HG03520 (cell line): ENCODE data around the gene OR51B6.
"Not testable (repeated sequence)": the region's sequence is repeated elsewhere in the genome, so short reads cannot be mapped to it uniquely, and the experiment has no call there.

Experiments
- ATAC-seq: cut with Tn5 transposase; IDR thresholded peaks from one replicate; pipeline ENCODE4 v1.9.1; 2021; ENCODE audit warnings: mild to moderate bottlenecking, moderate library complexity; ENCODE audit not compliant: unreplicated experiment

OR51B6 gene

DNA sequence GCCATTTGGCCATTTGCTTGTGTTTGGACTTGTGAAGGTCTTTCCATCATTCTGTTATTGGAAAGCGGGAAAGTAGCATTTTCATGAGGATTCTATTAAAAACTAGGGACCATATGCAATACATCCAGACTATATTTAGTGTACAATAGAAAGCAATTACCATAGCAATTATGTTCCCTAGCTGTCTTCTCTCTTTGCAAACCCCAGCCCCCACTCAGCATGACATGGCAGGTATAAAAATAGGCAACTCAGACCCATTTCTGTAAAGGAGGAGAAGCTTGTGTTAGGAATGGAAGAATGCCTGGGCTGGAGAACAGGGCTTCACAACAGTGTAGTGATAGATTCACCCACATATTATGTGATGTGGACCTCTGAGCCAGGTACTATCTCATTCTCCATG lies 12.4 kb downstream of the OR51B6 start:
- no peak for ATAC-seq

DNA sequence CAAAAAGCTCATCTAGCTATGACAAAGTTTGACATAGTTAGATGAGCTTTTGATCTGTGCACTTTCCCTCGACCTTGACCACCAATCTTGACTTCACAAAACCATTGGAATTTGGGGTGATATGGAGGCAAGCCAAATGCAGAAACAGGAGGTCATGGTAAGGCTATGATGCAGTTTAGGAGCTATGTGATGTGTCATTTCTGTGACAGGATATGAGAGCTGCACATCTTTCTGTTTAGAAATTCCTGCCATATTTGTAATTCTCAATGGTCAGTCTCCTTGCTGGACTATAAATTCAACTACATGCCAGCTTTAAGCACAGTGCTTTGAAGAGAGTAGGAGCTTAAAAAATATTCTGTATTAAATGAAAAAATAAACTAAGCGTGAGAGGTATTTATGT lies 12.9 kb downstream of the OR51B6 start:
- ATAC-seq, result no peak

DNA sequence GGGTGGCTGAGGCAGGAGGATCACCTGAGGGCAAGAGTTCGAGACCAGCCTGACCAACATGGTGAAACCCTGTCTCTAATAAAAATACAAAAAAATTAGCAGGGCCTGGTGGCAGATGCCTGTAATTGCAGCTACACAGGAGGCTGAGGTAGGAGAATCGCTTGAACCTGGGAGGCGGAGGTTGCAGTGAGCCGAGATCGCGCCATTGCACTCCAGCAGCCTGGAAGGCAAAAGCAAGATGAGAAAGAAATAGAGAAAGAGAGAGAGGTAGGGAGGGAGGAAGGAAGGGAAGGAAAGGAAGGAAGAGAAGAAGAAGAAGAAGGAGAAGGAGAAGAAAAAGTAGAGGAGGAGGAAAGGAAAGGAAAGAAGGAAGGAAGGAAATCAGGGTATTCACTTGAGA lies 15.1 kb downstream of the OR51B6 start:
- not testable (repeated sequence) for ATAC-seq

DNA sequence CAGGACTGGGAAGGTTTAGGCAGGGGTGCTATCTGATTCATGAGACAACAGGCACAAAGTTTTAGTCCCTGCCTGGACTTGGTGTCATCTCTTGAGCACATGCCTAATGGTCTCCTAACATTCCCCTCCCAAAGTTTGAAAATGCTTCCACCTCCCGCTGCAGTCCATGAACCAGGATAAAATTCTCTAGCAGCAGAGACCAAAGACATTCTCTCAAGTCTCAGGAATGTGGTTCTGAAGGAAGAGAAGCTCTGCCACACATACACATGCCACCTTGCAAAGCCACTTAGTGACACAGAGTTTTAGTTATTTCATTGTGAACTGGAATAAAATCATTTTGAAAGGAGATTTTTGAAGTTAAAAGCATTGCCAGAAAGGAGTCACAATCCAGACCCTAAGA lies 15.5 kb downstream of the OR51B6 start:
- no peak for ATAC-seq

DNA sequence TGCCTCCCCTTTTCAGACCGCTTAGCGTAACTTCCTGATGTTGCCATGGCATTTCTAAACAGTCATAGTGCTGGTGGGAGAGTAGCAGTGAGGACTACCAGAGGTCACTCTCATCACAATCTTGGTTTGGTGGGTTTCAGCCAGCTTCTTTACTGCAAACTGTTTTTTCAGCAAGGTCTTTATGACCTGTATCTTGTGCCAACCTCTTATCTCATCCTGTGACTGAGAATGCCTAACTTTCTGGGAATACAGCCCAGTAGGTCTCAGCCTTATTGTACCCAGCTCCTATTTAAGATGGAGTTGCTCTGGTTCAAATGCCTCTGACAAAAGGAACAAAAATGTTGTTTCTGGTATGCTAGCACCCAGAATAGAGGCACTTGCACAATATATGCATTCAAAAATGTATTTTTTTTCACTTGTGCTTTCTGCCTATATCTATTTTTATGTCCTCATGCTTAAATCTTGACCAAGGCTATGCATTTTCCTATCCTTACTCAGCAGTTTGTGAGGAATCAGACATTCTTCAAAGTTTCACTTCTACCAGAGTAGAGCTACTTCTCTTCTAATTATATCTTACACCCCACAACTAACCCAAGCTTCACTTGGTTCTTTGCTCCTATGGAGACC lies 16.3 kb downstream of the OR51B6 start:
- no peak for ATAC-seq

DNA sequence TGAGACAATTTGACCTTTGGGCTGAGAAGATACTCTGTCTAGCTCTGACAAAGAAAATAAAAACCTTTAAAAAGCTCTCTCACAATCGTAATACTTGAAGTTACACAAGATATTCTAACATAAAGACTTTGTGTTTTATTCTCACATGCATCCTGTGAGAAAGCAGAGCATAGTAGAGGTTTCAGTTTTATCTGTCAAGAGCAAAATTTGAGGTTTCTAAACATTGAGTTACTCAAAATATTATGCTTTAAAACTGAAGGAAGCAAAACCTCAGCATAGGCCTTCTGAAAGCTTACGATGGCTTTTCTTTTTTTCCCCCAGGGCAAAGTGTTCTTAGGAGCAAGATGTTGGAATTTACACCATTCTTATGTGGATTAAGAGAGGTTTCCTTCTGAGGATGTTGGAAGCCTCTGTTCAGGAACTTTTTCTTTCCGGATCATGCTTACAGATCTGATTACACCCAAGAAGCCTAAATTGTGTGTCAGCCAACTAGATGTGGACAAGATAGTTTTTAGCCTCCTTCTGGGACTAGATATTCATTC lies 17.3 kb downstream of the OR51B6 start:
- no peak for ATAC-seq

DNA sequence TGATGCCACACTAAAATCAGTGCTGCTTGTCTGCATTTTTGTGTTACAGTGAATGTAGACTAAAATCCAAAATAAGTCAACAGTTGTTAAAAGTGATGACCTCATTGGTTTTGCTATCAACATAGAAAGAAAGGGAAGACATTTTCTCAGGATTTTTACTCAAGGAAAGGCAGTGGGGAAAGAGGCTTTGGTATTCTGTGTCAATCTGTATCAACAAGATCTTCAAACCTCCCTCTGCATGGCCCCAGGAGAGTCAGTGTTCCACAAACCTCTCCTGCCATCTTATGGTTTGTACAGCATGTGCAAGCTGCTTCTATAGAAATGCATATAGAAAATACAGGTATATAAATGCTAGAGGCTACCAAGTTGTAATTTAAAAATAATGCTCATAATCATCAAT lies 18.5 kb downstream of the OR51B6 start:
- no peak for ATAC-seq

DNA sequence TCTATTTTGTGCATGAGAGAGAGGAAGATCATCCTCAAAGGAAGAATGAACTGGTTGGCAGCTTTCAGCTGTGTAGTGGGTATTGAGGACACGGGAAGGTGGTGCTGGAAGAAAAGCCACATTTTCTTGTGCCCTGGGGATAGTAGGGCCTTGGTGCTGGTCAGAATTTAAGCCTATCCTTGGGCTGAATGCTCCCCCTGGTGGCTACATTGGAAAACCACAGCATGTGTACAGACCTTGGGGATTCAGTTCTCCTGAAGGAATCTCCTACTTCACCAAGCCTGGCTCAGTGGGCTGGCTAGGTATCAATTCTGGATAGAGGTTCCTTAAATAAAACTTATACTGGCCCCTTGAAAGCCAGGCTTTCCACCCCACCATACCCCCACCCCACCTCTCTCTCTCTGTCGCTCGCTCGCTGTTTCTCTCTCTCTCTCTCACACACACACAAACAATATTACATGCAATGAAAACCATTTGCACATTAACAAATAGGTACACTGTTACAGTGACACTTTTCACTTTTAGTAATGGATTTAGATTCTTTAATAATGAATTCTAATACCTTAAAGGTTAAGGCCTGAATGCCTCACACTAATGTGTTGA lies 29.5 kb downstream of the OR51B6 start:
- peak; percentile 85 for ATAC-seq

DNA sequence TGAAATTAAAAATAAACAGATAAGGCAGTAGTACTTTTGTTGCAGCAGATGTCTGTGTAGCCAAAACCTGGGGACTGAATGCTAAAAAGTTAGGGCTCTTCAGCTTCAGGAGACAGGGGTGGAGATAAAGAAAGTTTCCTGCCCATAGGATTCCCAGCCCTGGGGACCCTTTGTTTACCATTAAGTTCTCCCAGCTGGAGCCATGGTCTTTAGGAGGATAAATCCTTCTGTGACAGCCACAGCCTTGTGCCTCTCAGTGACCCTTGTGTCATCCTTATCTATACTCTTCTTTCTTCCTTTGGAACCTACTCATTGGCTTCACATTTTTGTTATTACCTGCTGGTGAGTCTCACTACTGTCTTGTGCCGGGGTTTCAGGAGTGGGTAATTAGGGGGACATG lies 32.3 kb downstream of the OR51B6 start, which contains the start of gene OR51M1:
Gene OR51M1 (plus strand): TSS at position 237 of the 400 bp plus-strand sequence. CDS start 5,587 bp downstream, outside the sequence.
- no peak for ATAC-seq

DNA sequence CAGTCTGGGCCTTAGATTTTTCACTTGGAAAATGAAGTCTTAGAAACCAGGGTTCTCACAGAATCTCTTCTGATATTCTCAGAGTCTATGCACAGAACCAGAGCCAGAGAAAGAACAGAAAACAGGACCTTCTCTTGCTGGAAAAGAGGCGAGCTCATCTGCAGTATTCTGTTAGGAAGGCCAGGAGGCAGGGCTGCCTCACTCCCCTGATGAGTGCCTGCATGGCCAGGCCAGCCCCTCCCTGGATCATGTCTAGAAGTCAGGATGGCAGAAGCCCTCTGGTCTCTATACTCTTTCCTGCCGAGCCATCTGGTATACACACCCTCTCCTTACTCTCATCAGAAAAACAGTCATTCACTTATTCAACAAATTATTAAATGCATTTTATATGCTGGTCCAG lies 33.0 kb downstream of the OR51B6 start:
- no peak for ATAC-seq

DNA sequence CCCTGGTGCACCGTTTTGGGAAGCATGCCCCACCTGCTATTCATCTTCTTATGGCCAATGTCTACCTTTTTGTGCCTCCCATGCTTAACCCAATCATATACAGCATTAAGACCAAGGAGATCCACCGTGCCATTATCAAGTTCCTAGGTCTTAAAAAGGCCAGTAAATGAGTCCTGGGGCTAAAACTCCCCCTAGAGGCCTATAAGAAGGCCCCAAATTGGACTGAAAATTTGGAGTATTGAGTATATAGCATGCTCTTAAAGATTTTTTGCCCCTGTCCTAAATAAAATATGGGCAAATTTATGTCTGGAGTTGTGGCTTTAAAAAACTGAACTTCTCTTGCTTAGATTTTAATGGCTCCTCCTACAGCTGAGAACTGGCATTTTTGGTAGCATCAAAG lies 38.9 kb downstream of the OR51B6 start:
- ATAC-seq, result no peak

DNA sequence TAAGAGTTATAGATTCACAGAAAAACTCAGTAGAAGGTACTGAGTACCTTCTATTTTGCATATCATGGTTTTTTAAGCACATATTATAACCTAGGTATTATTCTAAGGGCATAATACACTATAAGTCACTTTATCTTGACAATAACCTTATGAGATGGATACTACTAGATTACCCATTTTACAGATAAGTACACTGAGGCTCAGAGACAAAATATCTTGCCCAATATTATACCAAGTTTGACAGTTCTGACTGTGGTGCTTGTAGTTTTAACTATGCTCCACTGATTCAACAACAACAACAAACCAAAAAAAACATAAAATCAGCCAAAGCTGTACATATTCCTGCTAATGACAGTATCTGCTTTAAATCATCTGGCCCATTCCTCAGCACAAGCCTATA lies 42.8 kb downstream of the OR51B6 start:
- ATAC-seq, result no peak

DNA sequence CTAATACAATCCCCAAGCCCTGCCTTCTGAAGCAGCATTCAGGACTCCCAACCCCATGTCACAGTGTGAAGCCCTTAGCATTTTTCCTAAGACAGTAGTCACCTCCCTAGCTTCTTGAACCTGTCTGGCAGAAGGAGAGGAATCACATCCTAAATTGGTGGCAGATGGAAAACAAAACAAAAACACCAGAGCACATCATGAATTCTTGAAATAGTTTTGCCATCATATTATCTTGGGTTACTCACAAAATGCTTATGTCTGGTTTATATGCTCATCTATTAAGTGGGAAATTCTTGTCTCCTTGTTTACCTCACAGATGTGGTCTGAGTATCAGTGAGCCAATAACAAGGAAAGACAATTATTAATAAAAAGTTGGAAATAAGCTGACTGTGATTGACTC lies 47.6 kb downstream of the OR51B6 start:
- ATAC-seq, result no peak
